NT2/D1 (cell line): ENCODE data around the gene PRKCB.

ENCODE experiments used
- SUZ12 ChIP-seq: IDR thresholded peaks from 2 replicates; pipeline ENCODE4 v1.6.1; 2011; ENCODE audit not compliant: insufficient read length, insufficient read depth; ENCODE audit errors: extremely low read depth
- YY1 ChIP-seq: IDR thresholded peaks from 2 replicates; pipeline ENCODE4 v1.6.1; 2011; ENCODE audit not compliant: insufficient read length, insufficient read depth
- ZNF274 ChIP-seq: IDR thresholded peaks from 2 replicates; pipeline ENCODE4 v1.6.1; 2011; ENCODE audit warnings: mild to moderate bottlenecking, low read depth, low read length

GRCh38 chr16:23952971-23953300 is 117.2 kb downstream of the PRKCB start:
- TF ChIP-seq YY1, result no peak
- no peak for TF ChIP-seq ZNF274
- TF ChIP-seq SUZ12, result no peak
